HCT116 (cell line): ENCODE data around the gene TACC2. TPM values are rescaled to one million over a fixed set of nuclear protein-coding genes. Genes with fewer than 3 reads are reported as not detected.

Experiments
- ATAC-seq: fragments of 200-7000 bp; cut with Tn5 transposase; 2 replicates; pipeline ENCODE4 v1.9.1; 2020; ENCODE audit warnings: mild to moderate bottlenecking, moderate library complexity
- BruUV-seq: library from RNA; stranded (reverse); fragments of 400-500 nt; replicated peaks from 2 replicates; lab custom pipeline; 2021; lab: Mats Ljungman, UMichigan
- CTCF ChIA-PET: fragments of 300-600 bp; sonication (Branson Sonifier 250); formaldehyde crosslinking; loops from one replicate; lab custom pipeline; 2021; ENCODE audit warnings: antibody characterized with exemption; lab: Charles Lee
- POLR2A ChIA-PET: fragments of 300-600, 350-600 bp; sonication (Branson Sonifier 250); formaldehyde crosslinking; loops from one replicate; lab custom pipeline; 2021; ENCODE audit warnings: antibody characterized with exemption; lab: Charles Lee
- RAD21 ChIA-PET, 2 experiments: fragments of 300-600 bp; sonication (Branson Sonifier 250); formaldehyde crosslinking; loops; one replicate each; lab custom pipeline; 2023; ENCODE audit warnings: low total read pairs in 2 of 2; ENCODE audit not compliant: uncharacterized antibody in 2 of 2, unreplicated experiment in 2 of 2, low non-redundant PET in 1 of 2; lab: Charles Lee
- DNase-seq: peaks from one replicate; pipeline ENCODE4 v3.0.0-alpha.2; 2010; ENCODE audit warnings: low read depth, low spot score
- H2AFZ ChIP-seq: fragments of 200-600 bp; shearing (Covaris generic), sonication (generic); 2 replicates; pipeline ENCODE4 v1.6.1; 2017; ENCODE audit warnings: low read depth, mixed run types, mixed read lengths, antibody characterized with exemption, low read length; ENCODE audit not compliant: poor library complexity, severe bottlenecking
- H3K27ac ChIP-seq: 2 replicates; pipeline ENCODE4 v1.5.1; 2012; ENCODE audit warnings: low read depth, low read length
- H3K27me3 ChIP-seq: fragments of 200-600 bp; sonication (generic); 2 replicates; pipeline ENCODE4 v1.6.1; 2016; ENCODE audit warnings: mixed run types, low read length, mixed read lengths; ENCODE audit not compliant: insufficient read depth
- H3K36me3 ChIP-seq, 2 experiments: fragments of 200-500 bp in 1 of 2; fragments of 200-600 bp in 1 of 2; sonication (Bioruptor generic) in 1 of 2; sonication (generic) in 1 of 2; 2 replicates each; pipeline versions ENCODE4 v1.5.1 to v1.6.1; 2014 to 2016; ENCODE audit warnings: low read length in 2 of 2, inconsistent platforms in 1 of 2, mixed read lengths in 1 of 2, mixed run types in 1 of 2; ENCODE audit not compliant: insufficient read depth in 2 of 2, control insufficient read depth in 1 of 2
- H3K4me1 ChIP-seq, 2 experiments: fragments of 200-600 bp in 1 of 2; sonication (generic) in 1 of 2; 2 replicates each; pipeline versions ENCODE4 v1.5.1 to v1.6.1; 2012 to 2017; ENCODE audit warnings: low read length in 2 of 2, inconsistent platforms in 1 of 2, mild to moderate bottlenecking in 1 of 2, mixed read lengths in 1 of 2, mixed run types in 1 of 2, moderate library complexity in 1 of 2; ENCODE audit not compliant: insufficient read depth in 2 of 2, control insufficient read depth in 1 of 2
- H3K4me2 ChIP-seq: fragments of 200-600 bp; sonication (generic); 2 replicates; pipeline ENCODE4 v1.6.1; 2017; ENCODE audit warnings: mixed run types, low read length, mixed read lengths
- H3K4me3 ChIP-seq, 2 experiments: fragments of 200-600 bp in 1 of 2; sonication (generic) in 1 of 2; replicated peaks in 1 of 2; 2 replicates each; pipeline ENCODE4 v1.5.1; 2011 to 2016; ENCODE audit warnings: low read length in 2 of 2, control low read depth in 1 of 2, low read depth in 1 of 2, mild to moderate bottlenecking in 1 of 2, mixed read lengths in 1 of 2, mixed run types in 1 of 2
- H3K79me2 ChIP-seq: fragments of 200-600 bp; sonication (generic); 2 replicates; pipeline ENCODE4 v1.6.1; 2017; ENCODE audit warnings: mild to moderate bottlenecking, mixed run types, low read length, moderate library complexity, mixed read lengths; ENCODE audit not compliant: insufficient read depth
- H3K9ac ChIP-seq: fragments of 200-600 bp; sonication (generic); 2 replicates; pipeline ENCODE4 v1.6.1; 2016; ENCODE audit warnings: low read length, mixed read lengths
- H3K9me2 ChIP-seq: fragments of 200-600 bp; sonication (generic), shearing (Covaris generic); 2 replicates; pipeline ENCODE4 v1.6.1; 2017; ENCODE audit warnings: mixed run types, mild to moderate bottlenecking, moderate library complexity; ENCODE audit not compliant: insufficient read depth
- H3K9me3 ChIP-seq, 2 experiments: fragments of 200-500 bp in 1 of 2; fragments of 200-600 bp in 1 of 2; sonication (Bioruptor generic) in 1 of 2; sonication (generic) in 1 of 2; 2 replicates each; pipeline ENCODE4 v1.6.1; 2014 to 2017; ENCODE audit warnings: low read length in 2 of 2, mixed read lengths in 2 of 2, inconsistent platforms in 1 of 2, low read depth in 1 of 2, mild to moderate bottlenecking in 1 of 2, mixed run types in 1 of 2, moderate library complexity in 1 of 2; ENCODE audit not compliant: control insufficient read depth in 1 of 2, insufficient read depth in 1 of 2
- H4K20me1 ChIP-seq: fragments of 200-600 bp; sonication (generic), shearing (Covaris generic); 2 replicates; pipeline ENCODE4 v1.6.1; 2017; ENCODE audit warnings: mixed run types, mild to moderate bottlenecking, moderate library complexity; ENCODE audit not compliant: insufficient read depth
- CBX3 ChIP-seq: IDR thresholded peaks from 2 replicates; pipeline ENCODE4 v1.6.1; 2012; ENCODE audit warnings: low read depth
- ELF1 ChIP-seq: IDR thresholded peaks from 2 replicates; pipeline ENCODE4 v1.6.1; 2012; ENCODE audit warnings: low read depth, borderline replicate concordance
- EZH2phosphoT487 ChIP-seq: fragments of 200-600 bp; IDR thresholded peaks from 2 replicates; pipeline ENCODE4 v1.6.1; 2018; ENCODE audit warnings: antibody characterized with exemption, borderline replicate concordance
- FOSL1 ChIP-seq: IDR thresholded peaks from 2 replicates; pipeline ENCODE4 v1.6.1; 2012; ENCODE audit warnings: low read depth
- POLR2A ChIP-seq: IDR thresholded peaks from 2 replicates; pipeline ENCODE4 v1.7.0; 2011; ENCODE audit warnings: borderline replicate concordance; ENCODE audit not compliant: insufficient read depth, insufficient read length; ENCODE audit errors: extremely low read depth
- POLR2AphosphoS5 ChIP-seq: IDR thresholded peaks from 2 replicates; pipeline ENCODE4 v1.6.1; 2011; ENCODE audit warnings: mild to moderate bottlenecking, low read depth, low read length, moderate library complexity
- RAD21 ChIP-seq: IDR thresholded peaks from 2 replicates; pipeline ENCODE4 v1.6.1; 2012; ENCODE audit warnings: low read depth, mild to moderate bottlenecking
- REST ChIP-seq: IDR thresholded peaks from 2 replicates; pipeline ENCODE4 v1.6.1; 2012; ENCODE audit warnings: low read depth
- YY1 ChIP-seq: IDR thresholded peaks from 2 replicates; pipeline ENCODE4 v1.6.1; 2011; ENCODE audit warnings: low read length, low read depth, moderate library complexity, mild to moderate bottlenecking; ENCODE audit not compliant: insufficient replicate concordance; ENCODE audit errors: extremely low read depth
- ZFX ChIP-seq: fragments of 450-650 bp; IDR thresholded peaks from 2 replicates; pipeline ENCODE4 v1.6.1; 2017
- ZNF274 ChIP-seq: fragments of 200-500 bp; sonication (Bioruptor generic); IDR thresholded peaks from 2 replicates; pipeline ENCODE4 v1.6.1; 2014; ENCODE audit warnings: mild to moderate bottlenecking, low read depth, low read length, inconsistent platforms
- intact Hi-C: fragments of 100-400 bp; cut with micrococcal nuclease; formaldehyde crosslinking; loops from 2 replicates; pipeline ENCODE4 v1.10.0; 2022
- total RNA-seq: library from RNA; stranded (reverse); gene quantifications from one replicate; pipeline ENCODE4 v1.2.1, GENCODE V29; 2021; ENCODE audit not compliant: unreplicated experiment

Gene TACC2
- total RNA-seq, 1 experiment from 2014 or later = 38.6 TPM

- Histone ChIP-seq H4K20me1 (no peaks in the 10 kb centered on the region), H3K4me3 (no peak overlapping the region), H3K4me2 (no peak overlapping the region), H3K27ac (no peak overlapping the region), H3K9me2 (no peaks in the 10 kb centered on the region), H3K79me2 (peaks cover 26% of the 10 kb centered on the region)
- no TSS peak for BruUV-seq
- RAD21 ChIA-PET = no interaction called here
- CTCF ChIA-PET = no interaction called here
- POLR2A ChIA-PET = no interaction called here
- no peak for DNase-seq
- intact Hi-C loops = no loop called here
- TF ChIP-seq POLR2AphosphoS5 (no peak), ZFX (no peak), POLR2A (no peak), FOSL1 (no peak), EZH2phosphoT487 (no peak), RAD21 (no peak), YY1 (no peak), ELF1 (no peak), ZNF274 (no peak), REST (no peak), CBX3 (no peak)
- TF ChIP-seq, all 23 proteins: peak for 0
- Histone ChIP-seq H3K9ac (no peak overlapping the region), H3K36me3 (peaks cover 0 to 2% of the 10 kb centered on the region in 2 experiments; a peak in 1 of 4 replicates), H2AFZ (no peak overlapping the region), H3K27me3 (no peaks in the 10 kb centered on the region), H3K9me3 (peaks cover 14 to 21% of the 10 kb centered on the region in 2 experiments; a peak in 3 of 4 replicates), H3K4me1 (peaks cover 7 to 13% of the 10 kb centered on the region in 2 experiments; a peak in 3 of 4 replicates)
- no peak for ATAC-seq
Measured at GRCh38 chr10:121976607-121977006, 12.4 kb upstream of the TACC2 start.
